Esophagus squamous epithelium (tissue), 4 donors: ENCODE measurements around the gene CIDEB.

ENCODE experiments used
- CTCF ChIP-seq, 6 experiments: fragments of 450-650 bp in 4 of 6; fragments of 200-600 bp in 2 of 6; sonication (generic) in 2 of 6; IDR thresholded peaks; one replicate each; pipeline ENCODE4 v1.5.1; 2016 to 2019; ENCODE audit warnings: antibody characterized with exemption in 6 of 6, mild to moderate bottlenecking in 4 of 6, moderate library complexity in 4 of 6
- POLR2A ChIP-seq, 4 donors: fragments of 450-650 bp; IDR thresholded peaks; one replicate each; pipeline ENCODE4 v1.6.1; 2017; ENCODE audit warnings: antibody characterized with exemption in 4 of 4, mild to moderate bottlenecking in 4 of 4, moderate library complexity in 3 of 4

- TF ChIP-seq CTCF (IDR thresholded peaks at IDR 0.05) (no peak), POLR2A (IDR thresholded peaks at IDR 0.05) (no peak)
Measured at GRCh38 chr14:24337824-24338175, 30.0 kb upstream of the CIDEB start.
